Measurements from ENCODE around the gene GPR119.
"Not testable (repeated sequence)": the region's sequence is repeated elsewhere in the genome, so short reads cannot be mapped to it uniquely, and the experiment has no call there.

The GPR119 gene

DNA sequence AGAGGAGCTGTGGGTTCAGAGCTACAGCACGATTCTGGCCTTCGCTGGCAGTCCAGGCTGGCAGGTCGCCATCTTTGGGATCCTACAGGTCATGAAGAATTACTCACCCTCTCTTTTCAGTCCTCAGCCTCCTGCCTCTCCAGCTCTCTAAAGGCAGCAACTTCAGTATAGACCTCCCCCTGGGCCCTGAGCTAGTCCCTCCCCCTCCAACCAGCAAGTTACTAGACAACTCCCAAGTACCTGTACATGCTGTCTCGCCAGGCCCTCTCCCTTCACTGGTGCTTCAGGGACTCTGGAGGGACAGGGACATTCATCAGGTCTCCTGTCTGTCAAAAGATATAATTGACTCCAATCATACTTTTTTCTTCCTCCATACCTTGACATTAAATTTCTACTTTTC lies at the start of gene GPR119:
TSS of gene GPR119 (minus strand) at position 155 of the 400 bp plus-strand sequence. CDS start 227 bp downstream, outside the sequence.
- H3K27ac Mint-ChIP-seq, result no peak within 1 kb of the TSS
- no peaks in the 10 kb centered on the region for H3K27me3 Mint-ChIP-seq
- no peaks in the 10 kb centered on the region for H3K9me3 Mint-ChIP-seq
- H3K4me3 Mint-ChIP-seq, result no peak within 1 kb of the TSS
- H3K36me3 Mint-ChIP-seq (ENCODE audit: low read depth), result no peaks in the 10 kb centered on the region
- H3K4me1 Mint-ChIP-seq (ENCODE audit: low read depth), result no peaks in the 10 kb centered on the region

DNA sequence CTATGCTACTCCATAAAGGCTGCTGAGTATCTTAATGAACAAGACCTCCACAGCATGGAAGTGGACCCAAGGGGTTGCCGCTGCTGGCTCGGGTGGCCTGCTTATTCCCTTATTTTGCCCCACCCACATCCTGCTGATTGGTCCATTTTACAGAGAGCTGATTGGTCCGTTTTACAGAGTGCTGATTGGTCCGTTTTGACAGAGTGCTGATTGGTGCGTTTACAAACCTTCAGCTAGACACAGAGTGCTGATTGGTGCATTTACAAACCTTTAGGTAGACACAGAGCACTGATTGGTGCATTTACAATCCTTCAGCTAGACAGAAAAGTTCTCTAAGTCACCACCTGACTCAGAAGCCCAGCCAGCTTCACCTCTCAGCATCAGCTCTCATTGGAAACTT lies 43.8 kb upstream of the GPR119 start:
- H3K27me3 Mint-ChIP-seq; H3K4me1 Mint-ChIP-seq (ENCODE audit: low read depth); H3K27ac Mint-ChIP-seq; H3K36me3 Mint-ChIP-seq (ENCODE audit: low read depth); H3K4me3 Mint-ChIP-seq; H3K9me3 Mint-ChIP-seq: not testable (repeated sequence)

DNA sequence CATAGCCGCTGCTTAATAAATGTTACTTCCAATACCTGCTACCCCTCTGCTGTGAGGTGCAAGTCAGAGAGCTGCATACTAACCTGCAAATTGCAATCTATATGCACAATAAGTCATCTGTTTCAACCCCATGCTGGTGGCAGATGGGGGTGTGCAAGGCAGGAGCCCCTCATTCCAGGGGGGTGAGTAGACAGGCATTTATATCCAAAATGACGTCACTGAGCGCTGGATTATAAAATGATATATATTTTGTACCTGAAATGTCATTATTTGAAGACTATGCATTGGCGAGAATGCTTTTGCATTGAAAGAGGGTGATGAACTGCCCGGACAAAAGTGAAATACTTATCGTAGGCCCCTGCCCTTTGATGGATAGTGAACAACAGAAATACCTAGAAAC lies 41.1 kb upstream of the GPR119 start:
- H3K36me3 Mint-ChIP-seq (ENCODE audit: low read depth), result no peaks in the 10 kb centered on the region
- no peak overlapping the region for H3K27ac Mint-ChIP-seq
- H3K27me3 Mint-ChIP-seq, result no peaks in the 10 kb centered on the region
- no peak overlapping the region for H3K4me3 Mint-ChIP-seq
- H3K9me3 Mint-ChIP-seq, result no peaks in the 10 kb centered on the region
- H3K4me1 Mint-ChIP-seq (ENCODE audit: low read depth), result no peaks in the 10 kb centered on the region

DNA sequence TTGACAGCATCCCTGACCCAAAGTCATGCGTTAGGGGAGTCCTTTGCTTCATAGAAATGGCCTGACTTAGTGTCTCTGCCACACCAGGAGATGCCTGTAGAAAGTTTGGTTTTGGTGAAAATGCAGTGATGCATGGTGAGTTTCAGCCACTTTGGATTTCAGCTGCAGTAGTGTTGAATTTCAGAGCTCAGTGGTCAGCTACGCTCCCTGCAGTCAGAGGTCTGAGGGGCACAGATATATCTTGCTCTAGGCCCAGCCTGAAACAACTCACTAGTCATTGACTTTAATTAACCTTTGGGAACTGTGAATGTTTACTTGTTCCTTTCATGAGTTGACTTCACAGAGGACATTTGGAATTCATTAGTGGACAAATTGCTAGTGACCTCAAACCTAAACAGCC lies 33.8 kb upstream of the GPR119 start:
- Mint-ChIP-seq H3K4me1 (ENCODE audit: low read depth) (no peaks in the 10 kb centered on the region), H3K27me3 (no peaks in the 10 kb centered on the region), H3K9me3 (no peaks in the 10 kb centered on the region), H3K36me3 (ENCODE audit: low read depth) (peaks cover 4% of the 10 kb centered on the region), H3K4me3 (no peak overlapping the region), H3K27ac (no peak overlapping the region)

DNA sequence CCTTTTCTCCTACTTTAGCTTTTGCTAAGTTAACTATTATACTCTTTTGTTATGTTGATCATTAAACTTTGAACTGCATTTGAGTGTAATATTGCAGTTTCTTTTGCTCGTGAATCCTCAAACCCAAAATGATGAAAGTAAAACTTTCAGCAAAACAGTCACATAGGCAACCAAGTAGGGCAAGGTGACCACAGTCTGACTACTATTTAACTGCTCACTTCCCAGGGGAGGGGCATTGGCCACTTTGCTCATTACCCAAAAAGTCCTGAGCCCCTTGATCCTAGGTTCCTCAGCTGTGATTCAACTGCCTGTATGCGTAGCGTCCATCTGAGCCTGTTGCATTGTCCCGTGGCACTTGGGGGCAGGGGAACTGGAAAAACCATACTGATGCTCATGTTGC lies 33.3 kb upstream of the GPR119 start:
- H3K27ac Mint-ChIP-seq, result no peak overlapping the region
- no peak overlapping the region for H3K4me3 Mint-ChIP-seq
- H3K9me3 Mint-ChIP-seq, result no peaks in the 10 kb centered on the region
- H3K27me3 Mint-ChIP-seq, result no peaks in the 10 kb centered on the region
- H3K4me1 Mint-ChIP-seq (ENCODE audit: low read depth), result no peaks in the 10 kb centered on the region
- H3K36me3 Mint-ChIP-seq (ENCODE audit: low read depth), result peaks cover 6% of the 10 kb centered on the region

DNA sequence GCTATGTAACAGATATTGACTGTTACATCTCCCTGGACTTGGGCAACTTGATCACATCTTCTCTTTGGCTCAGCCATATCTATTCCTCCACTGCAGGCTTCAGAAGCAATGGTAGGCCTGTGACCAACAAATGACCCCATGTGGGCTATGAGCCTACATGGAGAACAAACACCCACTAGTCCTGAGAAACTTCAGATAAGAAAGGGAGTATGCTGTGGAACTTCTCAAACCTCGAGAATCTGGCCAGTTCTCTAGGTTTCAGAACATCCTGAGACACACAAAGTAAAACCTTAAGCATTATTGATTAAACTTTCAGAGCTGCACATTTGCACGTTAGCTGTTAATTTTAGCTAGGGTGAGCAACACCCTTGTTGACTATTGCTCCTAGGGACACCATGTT lies 32.6 kb upstream of the GPR119 start:
- no peak overlapping the region for H3K27ac Mint-ChIP-seq

DNA sequence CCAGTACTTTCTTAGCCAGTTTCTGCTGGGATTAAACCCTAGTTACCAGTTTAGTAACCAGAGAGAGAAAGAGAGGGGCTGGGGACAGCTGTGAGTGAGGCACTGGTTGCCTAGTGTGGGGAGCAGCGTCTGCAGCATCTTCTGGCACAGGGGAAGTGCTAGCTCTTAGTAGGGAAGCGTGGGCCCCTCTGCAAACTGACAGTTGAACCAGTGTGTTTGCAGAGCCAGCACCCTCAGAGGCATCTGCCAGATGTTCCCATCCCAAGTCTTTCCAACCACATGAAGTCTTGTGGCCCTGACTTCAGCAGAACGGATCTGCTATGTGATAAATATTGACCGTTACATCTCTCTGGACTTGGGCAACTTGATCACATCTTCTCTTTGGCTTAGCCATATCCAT lies 31.3 kb upstream of the GPR119 start:
- H3K4me3 Mint-ChIP-seq, result no peak overlapping the region
- H3K27ac Mint-ChIP-seq, result no peak overlapping the region
- H3K4me1 Mint-ChIP-seq (ENCODE audit: low read depth), result no peaks in the 10 kb centered on the region
- H3K27me3 Mint-ChIP-seq, result no peaks in the 10 kb centered on the region
- H3K36me3 Mint-ChIP-seq (ENCODE audit: low read depth), result peaks cover 6% of the 10 kb centered on the region
- H3K9me3 Mint-ChIP-seq, result no peaks in the 10 kb centered on the region

More for the DNA sequence above, 32.6 kb upstream of the GPR119 start:
- no peak overlapping the region for H3K4me3 Mint-ChIP-seq
- H3K4me1 Mint-ChIP-seq (ENCODE audit: low read depth), result no peaks in the 10 kb centered on the region
- no peaks in the 10 kb centered on the region for H3K9me3 Mint-ChIP-seq
- H3K27me3 Mint-ChIP-seq, result no peaks in the 10 kb centered on the region
- H3K36me3 Mint-ChIP-seq (ENCODE audit: low read depth), result peaks cover 6% of the 10 kb centered on the region

DNA sequence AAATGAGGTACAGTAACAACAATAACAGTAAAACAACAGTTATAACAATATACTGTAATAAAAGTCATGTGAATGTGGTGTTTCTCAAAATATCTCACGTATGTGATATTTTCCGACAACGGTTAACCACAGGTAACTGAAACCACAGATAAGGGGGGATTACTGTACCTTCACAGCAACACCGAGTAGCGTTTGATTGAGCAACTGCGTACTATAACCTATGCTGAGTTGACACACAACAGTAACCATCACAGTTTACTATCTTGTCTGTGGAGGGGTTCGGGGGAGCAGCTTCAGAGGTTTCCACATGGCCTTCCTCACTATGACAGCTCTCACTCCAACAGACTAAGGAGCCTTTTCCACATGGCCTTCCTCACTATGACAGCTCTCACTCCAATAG lies 29.7 kb upstream of the GPR119 start:
- no peaks in the 10 kb centered on the region for H3K4me1 Mint-ChIP-seq (ENCODE audit: low read depth)
- peaks cover 12% of the 10 kb centered on the region for H3K36me3 Mint-ChIP-seq (ENCODE audit: low read depth)
- H3K27ac Mint-ChIP-seq, result no peak overlapping the region
- no peaks in the 10 kb centered on the region for H3K27me3 Mint-ChIP-seq
- no peaks in the 10 kb centered on the region for H3K9me3 Mint-ChIP-seq
- no peak overlapping the region for H3K4me3 Mint-ChIP-seq

DNA sequence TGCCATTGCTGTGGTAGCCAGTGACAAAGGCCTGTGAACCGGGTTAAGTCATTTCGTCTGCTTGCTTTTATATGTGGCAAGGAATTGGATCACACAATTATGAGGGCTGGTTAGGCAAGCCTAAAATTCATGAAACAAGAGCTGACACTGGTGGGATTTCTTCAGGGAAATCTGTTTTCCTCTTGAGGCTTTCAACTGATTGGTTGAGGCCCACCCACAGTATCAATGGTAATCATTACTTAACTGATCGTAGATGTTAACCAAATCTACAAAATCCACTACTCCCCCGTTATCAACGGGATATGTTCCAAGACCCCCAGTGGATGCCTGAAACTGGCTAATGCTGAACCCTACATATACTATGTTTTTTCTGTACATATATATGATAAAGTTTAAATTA lies 29.3 kb upstream of the GPR119 start:
- H3K9me3 Mint-ChIP-seq, result no peaks in the 10 kb centered on the region

DNA sequence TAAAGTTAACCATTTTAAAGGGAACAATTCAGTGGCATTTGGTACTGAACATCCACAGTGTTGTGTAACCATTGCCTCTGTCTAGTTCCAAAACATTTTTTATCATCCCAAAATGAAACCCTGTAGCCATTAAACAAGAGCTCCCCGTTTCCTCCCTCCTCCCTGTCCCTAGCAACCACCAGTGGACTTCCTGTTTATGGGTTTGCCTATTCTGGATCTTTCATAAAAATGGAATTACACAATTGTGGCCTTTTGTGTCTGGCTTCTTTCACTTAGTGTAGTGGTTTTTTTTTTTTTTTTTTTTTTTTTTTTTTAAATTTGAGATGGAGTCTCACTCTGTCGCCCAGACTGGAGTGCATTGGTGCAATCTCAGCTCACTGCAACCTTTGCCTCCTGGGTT lies 27.9 kb upstream of the GPR119 start:
- peaks cover 21% of the 10 kb centered on the region for H3K36me3 Mint-ChIP-seq (ENCODE audit: low read depth)
- no peak overlapping the region for H3K27ac Mint-ChIP-seq
- H3K4me1 Mint-ChIP-seq (ENCODE audit: low read depth), result no peaks in the 10 kb centered on the region
- H3K27me3 Mint-ChIP-seq, result no peaks in the 10 kb centered on the region
- no peaks in the 10 kb centered on the region for H3K9me3 Mint-ChIP-seq
- no peak overlapping the region for H3K4me3 Mint-ChIP-seq

More for the DNA sequence above, 29.3 kb upstream of the GPR119 start:
- H3K36me3 Mint-ChIP-seq (ENCODE audit: low read depth), result peaks cover 14% of the 10 kb centered on the region
- no peak overlapping the region for H3K4me3 Mint-ChIP-seq
- no peaks in the 10 kb centered on the region for H3K27me3 Mint-ChIP-seq
- H3K27ac Mint-ChIP-seq, result no peak overlapping the region
- H3K4me1 Mint-ChIP-seq (ENCODE audit: low read depth), result no peaks in the 10 kb centered on the region

DNA sequence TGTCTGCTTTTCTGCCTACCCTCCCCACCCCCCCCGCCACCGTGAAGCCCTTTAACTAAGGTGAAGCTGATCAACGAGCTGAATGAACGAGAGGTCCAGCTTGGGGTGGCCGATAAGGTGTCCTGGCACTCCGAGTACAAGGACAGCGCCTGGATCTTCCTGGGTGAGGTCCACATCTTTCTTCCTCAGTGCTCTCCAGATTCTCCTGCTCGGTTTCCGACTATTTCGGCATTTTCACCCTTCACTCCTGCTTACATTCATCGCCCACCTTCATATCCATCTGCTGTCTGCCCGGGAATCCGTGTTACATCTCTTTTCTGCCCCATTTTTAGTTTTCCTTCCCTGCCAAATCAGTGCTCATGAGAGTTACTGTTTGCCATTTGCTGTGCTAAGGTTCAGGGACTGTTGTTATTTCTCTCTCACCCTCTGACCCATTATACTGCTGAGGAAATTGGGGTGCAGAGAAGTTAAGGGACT lies 16.8 kb upstream of the GPR119 start:
- Mint-ChIP-seq H3K36me3 (ENCODE audit: low read depth) (peaks cover 2% of the 10 kb centered on the region), H3K27ac (peak overlapping the region; percentile 91), H3K4me3 (peak overlapping the region; percentile 99), H3K9me3 (no peaks in the 10 kb centered on the region), H3K4me1 (ENCODE audit: low read depth) (peaks cover 15% of the 10 kb centered on the region), H3K27me3 (peaks cover 5% of the 10 kb centered on the region)

DNA sequence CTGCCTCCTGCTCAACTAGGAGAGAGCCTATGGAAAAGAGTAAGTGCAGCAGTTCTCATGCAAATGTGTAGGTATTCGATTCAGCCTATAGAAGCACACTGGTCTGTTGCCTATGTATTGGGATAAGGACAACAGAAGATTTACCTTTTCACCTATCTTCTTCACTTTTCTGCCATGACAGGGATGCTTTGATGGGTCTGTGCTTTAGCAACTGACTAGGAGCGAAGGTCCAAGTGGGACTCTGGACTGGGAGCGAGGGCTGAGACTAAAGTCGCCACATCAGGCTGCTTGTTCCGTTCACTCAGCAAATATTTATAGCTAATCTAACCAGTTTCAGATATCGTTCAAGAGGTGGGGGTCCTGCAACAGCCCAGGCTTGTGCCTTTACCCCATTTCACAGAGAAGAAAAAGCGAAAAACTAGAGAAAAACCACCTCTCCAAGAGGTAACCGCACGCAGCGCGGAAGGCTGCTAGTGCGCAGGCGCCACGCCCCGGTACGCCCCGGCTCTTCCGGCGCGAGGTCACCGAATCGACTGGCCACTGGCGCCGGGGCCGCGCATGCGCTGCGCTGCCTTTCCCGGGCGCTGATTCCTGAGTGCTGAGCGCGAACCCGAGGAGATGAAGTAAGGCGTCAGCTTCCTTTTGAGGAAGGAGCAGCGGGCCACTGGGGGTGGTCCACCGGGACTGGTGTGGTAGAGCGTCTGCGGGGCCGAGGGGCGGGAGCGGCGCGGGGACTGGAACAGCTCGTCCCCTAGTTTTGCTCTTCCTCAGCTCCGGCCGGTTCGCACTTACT lies 16.1 kb upstream of the GPR119 start, which contains the start of gene RBMX2:
TSS of gene RBMX2 (plus strand) at position 573 of the 793 bp plus-strand sequence. CDS start at position 619, 46 bp downstream.
- Mint-ChIP-seq H3K27me3 (peaks cover 9% of the 10 kb centered on the region), H3K36me3 (ENCODE audit: low read depth) (no peaks in the 10 kb centered on the region), H3K27ac (peak within 1 kb of the TSS; percentile 95), H3K4me1 (ENCODE audit: low read depth) (peaks cover 15% of the 10 kb centered on the region), H3K9me3 (no peaks in the 10 kb centered on the region), H3K4me3 (peak within 1 kb of the TSS; percentile 99)

DNA sequence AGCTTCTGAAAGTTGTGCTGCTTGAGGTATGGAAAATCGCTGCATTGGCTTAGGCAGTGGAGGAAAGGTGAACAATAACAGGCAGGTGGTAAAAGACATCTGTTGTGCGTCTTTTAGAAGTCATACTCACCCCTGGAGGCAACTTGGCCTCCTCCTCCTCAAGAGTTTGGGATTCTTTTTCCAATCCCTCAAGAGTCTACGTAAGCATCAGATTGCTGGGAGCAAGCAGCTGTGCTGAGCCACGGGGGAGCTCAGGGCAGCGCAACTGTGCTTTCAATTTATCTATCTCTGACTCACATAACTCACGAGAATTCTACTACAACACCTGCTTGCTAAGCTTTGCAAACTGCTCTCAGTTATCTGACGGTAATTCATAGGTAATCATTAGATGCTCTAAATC lies 9.9 kb upstream of the GPR119 start:
- no peak overlapping the region for H3K4me3 Mint-ChIP-seq
- no peaks in the 10 kb centered on the region for H3K36me3 Mint-ChIP-seq (ENCODE audit: low read depth)
- H3K27me3 Mint-ChIP-seq, result peaks cover 14% of the 10 kb centered on the region
- no peaks in the 10 kb centered on the region for H3K9me3 Mint-ChIP-seq
- H3K4me1 Mint-ChIP-seq (ENCODE audit: low read depth), result no peaks in the 10 kb centered on the region
- H3K27ac Mint-ChIP-seq, result no peak overlapping the region

DNA sequence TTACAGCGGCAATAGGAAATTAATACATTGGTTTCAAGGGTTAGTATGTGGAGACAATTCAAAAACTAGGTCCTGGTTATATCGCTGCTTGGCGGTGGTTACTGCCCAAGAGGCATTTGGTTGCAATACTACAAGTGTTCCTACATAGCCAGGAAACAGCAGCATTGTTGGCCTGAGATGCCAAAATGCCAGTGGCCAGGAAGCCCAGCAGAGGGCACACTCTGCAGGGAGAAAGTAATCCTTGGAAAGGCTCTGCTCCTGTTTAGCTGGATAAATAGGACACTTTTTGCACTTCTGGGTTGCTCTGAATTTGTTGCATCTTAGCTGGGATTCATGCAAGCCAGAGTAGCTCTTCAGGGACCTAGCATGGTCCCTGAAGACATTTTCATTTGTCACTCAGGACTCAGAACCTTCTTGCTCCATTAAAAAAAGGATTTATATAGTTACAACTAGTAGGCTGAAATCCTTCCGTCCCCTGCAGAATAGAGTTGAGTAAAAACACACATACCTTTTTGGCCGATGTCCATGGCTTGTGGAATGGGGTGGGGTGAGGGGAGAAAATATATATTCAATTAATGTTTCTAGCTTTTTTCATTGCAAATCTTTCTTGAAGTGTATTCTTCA lies 8.1 kb upstream of the GPR119 start:
- Mint-ChIP-seq H3K27me3 (peaks cover 14% of the 10 kb centered on the region), H3K9me3 (no peaks in the 10 kb centered on the region), H3K36me3 (ENCODE audit: low read depth) (no peaks in the 10 kb centered on the region), H3K27ac (no peak overlapping the region), H3K4me3 (no peak overlapping the region), H3K4me1 (ENCODE audit: low read depth) (no peaks in the 10 kb centered on the region)

DNA sequence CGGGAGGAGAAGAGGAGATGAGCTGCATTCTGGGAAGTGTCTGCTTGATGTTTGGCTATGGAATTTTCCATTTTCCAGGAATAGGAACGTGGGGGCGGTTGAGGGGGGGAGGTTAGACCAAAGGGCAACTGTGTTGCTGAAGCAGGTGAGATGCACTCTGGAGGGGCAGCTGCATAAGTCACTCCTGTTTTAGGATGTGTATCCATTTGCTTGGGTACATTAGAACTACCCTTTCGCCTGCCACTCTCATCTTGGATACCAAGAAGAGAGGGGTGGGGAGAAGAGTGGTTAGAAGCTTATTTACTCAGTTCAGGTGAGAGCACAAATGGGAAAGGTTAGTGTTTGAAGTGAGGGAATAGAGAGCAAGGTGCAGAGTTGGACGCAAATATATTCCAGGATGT lies 934 bp upstream of the GPR119 start:
- no peaks in the 10 kb centered on the region for H3K9me3 Mint-ChIP-seq
- no peaks in the 10 kb centered on the region for H3K36me3 Mint-ChIP-seq (ENCODE audit: low read depth)
- H3K27ac Mint-ChIP-seq, result no peak overlapping the region
- no peaks in the 10 kb centered on the region for H3K27me3 Mint-ChIP-seq
- no peaks in the 10 kb centered on the region for H3K4me1 Mint-ChIP-seq (ENCODE audit: low read depth)
- no peak overlapping the region for H3K4me3 Mint-ChIP-seq
